GM19468 (cell line): ENCODE results near the gene KLHL10.

ENCODE experiments used
- ATAC-seq: cut with Tn5 transposase; IDR thresholded peaks from one replicate; pipeline ENCODE4 v1.9.1; 2021; ENCODE audit warnings: mild to moderate bottlenecking, moderate library complexity, moderate number of reproducible peaks; ENCODE audit not compliant: unreplicated experiment; ENCODE audit errors: extremely low read depth

KLHL10 gene

DNA sequence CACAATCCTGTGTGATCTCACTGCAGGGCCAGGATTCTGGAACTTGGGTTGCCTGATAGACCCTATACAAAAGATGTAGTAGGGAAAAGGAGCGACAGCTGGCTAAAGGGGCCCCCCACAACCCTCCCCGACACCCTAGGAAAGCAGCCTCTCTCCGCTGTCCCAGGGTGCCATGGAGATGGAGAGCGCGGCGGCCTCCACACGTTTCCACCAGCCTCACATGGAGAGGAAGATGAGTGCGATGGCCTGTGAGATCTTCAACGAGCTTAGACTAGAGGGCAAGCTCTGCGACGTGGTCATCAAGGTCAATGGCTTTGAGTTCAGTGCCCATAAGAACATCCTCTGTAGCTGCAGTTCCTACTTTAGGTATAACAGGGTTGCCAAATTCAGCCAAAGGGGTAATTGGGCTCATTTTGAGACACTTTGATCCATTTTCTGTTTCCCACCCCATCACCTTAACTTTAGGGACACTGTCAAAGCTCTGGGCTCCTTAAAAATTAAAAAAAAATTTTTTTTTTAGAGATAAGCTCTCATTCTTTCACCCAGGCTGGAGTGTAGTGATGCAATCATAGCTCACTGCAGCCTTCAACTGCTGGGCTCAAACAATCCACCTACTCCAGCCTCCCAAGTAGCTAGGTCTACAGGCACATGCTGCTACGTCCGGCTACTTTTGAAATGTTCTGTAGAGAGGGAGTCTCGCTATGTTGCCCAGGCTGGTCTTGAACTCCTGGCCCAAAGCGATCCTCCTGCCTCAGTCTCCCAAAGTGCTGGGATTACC is at the start of gene KLHL10:
KLHL10 (plus strand) TSS at position 65 of the 778 bp plus-strand sequence; CDS start at position 173, 108 bp downstream.
- no peak for ATAC-seq

GRCh38 chr17:41792845-41793783 is 44.5 kb upstream of the KLHL10 start:
- ATAC-seq: no peak

DNA sequence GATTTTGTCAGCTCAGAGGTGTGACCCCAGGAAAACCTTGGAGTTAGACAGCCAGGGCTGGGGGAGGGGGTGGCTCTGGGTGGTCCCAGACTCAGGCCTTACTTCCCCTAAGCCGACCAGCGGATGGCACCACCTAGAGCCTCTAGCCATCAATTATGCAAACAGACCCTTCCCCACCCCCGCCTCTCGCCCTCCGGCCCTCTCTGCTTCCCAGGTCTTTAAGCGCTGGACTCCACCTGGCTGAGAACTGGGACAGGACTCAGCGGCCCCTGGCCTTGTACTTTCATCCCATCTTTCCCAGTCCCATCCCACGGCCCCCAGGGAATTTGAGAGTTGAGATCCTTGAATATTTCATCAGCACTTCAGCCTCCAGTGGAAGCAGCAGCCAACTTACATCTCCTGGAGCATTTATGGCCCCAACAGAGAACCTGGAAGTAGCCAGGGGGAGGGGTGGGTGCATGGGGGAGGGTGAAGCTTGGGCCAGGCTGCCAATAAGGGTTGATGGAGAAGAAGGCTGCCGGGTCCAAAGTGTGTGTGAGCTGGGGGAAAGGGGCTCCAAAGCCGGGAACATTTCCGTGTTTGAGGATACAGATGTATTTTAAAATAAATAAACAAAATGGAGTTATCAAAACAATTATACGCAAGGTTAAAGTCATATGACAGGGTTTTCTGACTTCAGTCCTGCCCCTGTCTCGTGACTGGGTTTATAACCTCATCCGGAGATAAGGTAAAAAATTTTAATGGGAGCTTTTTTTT is 43.7 kb upstream of the KLHL10 start:
- ATAC-seq: no peak

GRCh38 chr17:41794540-41794975 is 43.1 kb upstream of the KLHL10 start:
- no peak for ATAC-seq

DNA sequence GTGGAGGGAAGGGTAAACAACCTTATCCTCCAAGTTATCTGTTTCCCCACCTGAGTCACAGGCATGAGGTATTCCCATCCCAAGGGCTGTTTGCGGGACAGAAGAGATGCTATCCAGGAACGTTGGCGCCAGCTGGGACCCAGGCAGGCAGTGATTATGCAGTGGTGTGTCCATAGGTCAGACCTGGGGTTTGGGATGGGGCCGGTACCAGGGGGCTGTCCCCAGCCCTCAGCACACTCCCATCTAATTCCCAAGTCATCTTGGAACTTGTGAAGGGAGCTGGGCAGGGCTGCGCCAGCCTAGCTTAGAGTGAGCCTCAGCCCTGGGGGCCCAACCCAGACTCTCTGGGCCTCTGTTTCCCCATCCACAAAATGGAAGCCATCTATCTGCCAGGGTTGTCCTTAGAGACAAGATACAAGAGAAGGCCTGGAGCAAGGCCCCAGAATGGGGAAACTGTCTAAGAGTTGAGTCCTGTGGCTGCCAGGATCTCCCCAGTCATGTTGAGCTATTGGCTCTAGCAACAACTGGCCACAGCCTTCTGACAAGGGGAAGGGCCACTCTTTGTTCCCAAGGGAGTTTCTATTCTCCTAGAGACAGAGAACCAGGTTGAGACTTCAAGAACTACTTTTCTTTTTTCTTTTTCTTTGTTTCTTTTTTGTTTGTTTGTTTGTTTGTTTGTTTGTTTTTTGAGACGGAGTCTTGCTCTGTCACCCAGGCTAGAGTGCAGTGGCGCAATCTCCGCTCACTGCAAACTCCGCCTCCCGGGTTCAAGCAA is 41.3 kb upstream of the KLHL10 start:
- no peak for ATAC-seq

DNA sequence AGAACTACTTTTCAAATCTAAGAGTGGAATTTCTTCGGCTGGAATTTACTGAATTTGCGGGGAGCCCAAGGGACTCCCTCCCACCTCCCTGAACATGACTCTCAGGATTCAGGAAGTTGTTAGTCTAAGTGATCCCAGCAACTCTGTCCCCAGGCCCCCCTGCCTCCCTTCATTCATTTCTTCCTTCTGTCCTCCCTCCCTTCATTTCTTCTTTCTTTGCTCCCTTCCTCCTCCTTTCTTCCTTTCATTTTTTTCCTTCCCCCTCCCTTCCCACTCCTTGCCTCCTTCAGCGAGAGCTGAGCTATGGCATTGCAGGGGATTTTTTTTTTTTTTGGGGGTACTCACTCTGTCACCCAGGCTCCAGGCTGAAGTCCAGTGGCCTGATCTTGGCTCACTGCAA is 40.2 kb upstream of the KLHL10 start:
- ATAC-seq: no peak

- no peak for ATAC-seq
Measured at GRCh38 chr17:41799366-41799765, 38.3 kb upstream of the KLHL10 start.

DNA sequence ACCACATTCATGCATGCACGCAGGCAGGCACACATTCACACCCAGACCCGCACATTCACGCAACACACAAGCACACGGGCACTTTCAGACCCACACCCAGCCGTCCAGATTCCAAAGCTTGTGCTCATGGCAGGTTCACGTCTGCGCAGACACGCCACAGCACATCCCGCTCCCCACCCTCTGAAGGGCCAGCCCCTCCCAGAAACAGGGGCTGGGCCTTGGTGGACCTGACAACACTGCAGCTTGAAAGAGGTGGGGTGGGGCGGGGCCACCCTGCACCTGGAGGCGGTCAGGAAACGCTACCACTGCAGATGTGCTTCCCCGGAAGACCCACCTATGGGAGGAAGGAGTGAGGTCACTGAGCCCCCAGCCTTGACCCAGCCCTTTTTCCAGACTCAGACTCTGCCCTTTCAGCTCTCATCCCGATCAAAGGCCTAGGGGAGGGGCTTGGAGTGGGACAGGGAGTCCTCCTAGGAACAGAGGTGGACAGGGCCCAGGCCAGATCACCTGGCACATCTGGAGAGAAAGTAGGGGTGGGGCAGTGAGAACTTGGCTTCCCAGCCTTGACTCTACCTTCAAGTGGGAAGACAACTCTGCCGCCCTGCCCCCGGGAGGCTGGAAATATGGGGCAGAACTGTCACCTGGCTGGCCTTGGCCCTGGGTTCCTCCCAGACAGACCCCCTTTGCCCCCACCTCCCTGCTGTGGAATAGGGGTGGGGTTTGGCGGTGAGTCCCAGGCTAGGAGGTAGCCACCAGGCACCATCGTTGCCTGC is 36.8 kb upstream of the KLHL10 start:
- no peak for ATAC-seq

DNA sequence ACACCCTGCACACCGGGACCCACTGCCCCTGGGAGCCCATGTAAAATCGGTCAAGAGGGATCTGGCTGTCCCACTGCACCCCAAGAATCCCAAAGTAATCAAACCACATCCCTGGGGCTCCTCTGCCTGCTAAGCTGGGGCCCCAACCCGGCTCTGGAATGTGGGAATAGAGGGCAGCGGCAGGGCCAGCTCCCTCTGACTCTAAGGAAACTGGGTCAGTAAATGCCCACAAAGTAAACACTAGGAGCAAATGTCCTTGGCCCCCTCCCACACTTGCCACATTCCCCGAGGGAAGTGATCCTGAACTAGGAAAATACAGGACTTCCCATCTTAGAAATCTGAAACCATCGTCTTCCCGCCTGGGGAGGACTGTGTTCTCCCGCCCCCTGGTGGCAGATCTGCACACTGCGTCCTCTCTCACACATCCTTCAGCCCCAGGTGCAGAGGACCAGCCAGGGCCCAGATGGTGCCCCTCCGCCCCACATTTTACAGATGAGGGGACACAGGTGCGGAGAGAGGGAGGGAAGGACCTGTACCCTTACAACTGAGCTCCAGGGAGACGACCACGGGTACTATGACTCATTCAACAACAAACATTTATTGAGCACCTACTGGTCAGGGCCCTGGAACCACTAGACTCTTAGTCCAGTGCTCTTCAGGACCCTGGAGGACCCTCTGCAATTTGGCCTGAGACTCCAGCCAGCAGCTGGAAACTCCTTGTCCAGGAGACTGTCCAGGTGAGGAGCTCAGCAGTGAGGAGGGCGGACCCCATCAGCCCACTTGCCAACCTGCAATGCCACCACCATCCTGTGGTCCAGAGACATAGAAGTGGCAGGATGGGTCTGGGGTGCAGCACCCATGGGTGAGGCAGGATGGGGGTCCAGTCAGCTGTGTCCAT is 36.0 kb upstream of the KLHL10 start:
- no peak for ATAC-seq

DNA sequence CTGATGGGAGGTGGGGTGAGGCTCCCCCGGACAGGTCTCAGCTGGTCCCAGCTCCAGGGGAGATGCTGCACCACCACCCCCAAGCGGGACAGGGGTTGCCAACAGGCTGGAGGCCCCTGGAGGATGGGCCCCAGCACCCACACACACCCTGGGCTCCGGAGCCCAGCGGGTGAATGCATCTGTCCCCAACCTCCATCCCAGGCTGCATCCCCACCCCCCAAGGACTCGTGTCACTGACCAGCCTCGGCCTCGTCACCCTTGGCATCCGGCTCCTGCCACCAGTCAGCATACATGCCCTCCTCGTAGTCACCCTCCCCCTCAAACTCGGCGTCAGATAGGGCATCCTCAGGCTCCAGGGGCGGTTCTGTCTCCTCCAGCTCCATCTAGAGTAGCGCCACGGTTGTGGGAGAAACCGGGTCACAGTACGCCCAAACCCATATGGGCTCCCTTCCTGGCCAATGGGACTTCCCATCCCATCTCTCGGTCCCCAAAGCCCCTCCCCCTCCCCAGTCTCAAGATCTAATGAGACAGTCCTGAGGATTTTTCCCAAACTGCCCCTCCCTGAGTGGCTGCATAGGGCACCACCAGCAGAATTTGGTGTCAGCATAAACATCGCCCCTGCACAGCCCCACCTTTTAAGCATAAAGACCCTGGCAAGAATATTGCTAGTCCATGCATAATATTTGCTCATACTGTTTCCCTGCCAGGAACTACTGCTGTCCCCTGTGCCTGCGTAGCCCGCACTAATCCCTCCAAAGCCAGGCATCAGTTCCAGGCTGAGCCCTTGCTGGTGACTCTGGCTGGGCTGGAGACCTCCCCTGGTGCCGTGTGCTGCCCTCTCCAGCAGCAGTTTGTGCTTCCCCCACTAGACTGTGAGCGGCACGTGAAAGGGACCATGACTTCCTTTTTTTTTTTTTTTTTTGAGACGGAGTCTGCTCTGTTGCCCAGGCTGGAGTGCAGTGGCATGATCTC is 34.3 kb upstream of the KLHL10 start:
- no peak for ATAC-seq

DNA sequence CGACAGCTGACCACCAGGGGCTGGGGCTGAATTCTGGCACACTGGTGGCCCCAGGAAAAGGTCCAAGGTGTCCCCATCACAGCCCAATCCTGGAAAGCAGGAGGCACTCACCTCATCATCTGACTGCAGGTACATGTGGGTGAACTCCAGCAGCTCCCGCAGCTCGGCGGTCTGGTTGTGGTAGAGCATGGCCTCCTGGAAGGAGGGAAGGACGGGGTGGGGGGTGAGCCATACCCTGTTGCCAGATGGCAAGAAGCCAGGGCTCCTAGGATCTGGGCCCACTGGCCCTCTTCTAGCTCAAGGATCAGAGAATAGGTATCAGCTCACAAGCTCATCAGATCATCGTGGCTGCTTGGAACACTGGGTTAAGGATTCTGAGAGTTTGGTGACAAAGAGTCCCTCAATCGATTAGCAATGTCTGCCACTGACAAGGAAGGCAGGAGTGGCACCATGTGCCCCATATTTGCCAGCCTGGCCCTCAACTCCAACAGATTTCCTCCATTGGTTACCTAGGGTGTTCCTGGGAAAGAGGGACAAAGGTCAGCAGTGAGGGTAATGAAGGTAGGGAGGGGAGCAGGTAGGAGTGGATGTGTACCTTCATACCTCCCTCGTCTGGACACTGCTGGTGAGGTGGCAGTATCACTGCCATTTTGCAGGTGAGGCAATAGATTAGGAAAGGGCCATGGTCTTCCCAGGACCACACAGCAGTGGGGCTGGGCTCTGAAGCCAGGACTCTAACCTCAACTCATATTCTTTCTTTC is 30.8 kb upstream of the KLHL10 start:
- no peak for ATAC-seq

- no peak for ATAC-seq
Measured at GRCh38 chr17:41810659-41811548, 26.7 kb upstream of the KLHL10 start.

GRCh38 chr17:41811549-41812380 is 25.9 kb upstream of the KLHL10 start, which contains the start of gene P3H4:
TSS of gene P3H4 (minus strand) at chr17:41811949. CDS start at chr17:41811915, 34 bp downstream.
- ATAC-seq: no peak
